Right hindlimb (tissue), 1 donor: ENCODE results near the gene GMDS.
A peak's percentile ranks its signal among the peaks of the same experiment; 100 is the strongest.

Experiments used
- DNase-seq: peaks from one replicate; pipeline ENCODE4 v3.0.0-alpha.2; 2018

GMDS gene

DNA sequence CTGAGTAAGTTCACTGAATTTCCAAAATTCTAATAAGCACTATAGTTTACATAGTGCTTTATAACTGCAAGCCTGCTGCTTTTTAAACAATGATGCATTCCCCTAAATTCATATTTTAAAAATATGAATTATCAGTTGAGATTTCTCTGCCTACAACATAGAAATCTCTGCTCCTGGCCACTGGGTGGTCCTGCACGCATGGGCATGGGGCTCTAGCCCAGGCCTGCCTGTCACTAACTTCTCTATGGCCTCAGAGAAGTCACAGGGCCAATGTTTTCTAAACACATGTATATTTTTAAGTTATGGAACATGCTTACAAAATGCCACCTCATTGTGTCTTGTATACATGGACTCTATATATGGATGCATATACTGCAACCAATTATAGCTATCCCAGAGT, 424.7 kb downstream of the GMDS start:
- no peak for DNase-seq

DNA sequence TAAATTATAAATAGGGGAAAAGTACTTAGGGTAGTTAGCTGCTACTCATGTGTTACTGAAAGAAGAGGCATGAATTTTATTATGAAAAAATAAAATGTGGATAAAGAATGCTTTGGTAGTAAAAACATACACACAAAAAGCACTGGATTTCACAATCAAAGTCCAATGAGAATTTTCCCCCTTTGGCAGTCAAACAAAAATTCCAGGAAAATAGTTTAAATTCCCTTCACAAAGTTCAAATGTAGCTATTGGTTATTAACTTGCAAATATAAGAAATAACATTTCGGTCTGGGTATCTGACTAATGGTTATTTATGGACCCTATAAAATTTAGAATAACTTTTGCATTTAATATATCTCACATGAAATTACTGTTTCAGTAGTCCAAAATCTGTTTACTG, 425.2 kb downstream of the GMDS start:
- DNase-seq: no peak

DNA sequence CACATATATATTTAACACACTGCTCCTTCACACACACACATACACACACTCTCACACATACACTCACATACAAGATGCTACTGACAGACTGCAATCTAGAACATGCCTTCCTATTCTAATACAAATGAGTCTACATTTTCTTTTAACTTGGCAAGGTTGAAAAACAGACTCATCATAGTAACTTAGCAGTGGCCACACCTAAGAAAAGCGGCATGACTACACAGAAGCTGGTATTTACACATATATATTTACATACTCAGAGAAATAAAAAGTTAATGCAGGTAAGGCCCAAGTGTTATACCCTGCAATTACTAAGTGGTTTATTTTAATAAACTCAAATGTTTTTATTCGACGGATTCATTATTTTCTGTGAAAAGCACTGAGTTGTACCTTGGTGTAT, 426.4 kb downstream of the GMDS start:
- DNase-seq: no peak

DNA sequence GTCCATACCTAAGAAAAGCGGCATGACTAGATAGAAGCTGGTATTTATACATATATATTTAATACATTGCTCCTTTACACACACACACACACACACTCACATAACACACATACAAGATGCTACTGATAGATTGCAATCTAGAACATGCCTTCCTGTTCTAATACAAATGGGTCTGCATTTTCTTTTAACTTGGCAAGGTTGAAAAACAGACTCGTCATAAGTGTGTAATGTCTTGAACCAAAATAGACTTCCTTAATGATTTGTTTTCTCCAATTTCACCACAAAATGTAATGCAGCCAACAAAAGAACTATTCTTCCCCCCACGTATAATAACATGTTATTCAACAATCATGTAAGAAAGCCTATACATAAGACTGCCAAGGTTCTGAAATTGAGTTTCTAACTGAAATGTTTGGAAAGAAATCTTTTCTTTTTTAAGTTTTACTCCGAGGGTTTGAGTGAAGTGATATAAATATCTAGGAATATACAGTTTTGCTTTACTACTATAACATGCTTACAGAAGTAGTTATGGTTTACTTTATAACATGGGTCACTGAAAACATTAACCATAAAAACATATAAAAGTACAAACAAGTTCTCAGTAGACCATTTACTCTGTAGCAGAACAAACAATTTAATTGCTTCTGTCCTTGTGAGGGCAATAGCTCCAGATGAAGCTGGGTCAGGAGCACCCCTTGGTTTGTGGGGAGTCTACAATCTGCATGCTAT, 428.2 kb downstream of the GMDS start:
- DNase-seq: no peak

DNA sequence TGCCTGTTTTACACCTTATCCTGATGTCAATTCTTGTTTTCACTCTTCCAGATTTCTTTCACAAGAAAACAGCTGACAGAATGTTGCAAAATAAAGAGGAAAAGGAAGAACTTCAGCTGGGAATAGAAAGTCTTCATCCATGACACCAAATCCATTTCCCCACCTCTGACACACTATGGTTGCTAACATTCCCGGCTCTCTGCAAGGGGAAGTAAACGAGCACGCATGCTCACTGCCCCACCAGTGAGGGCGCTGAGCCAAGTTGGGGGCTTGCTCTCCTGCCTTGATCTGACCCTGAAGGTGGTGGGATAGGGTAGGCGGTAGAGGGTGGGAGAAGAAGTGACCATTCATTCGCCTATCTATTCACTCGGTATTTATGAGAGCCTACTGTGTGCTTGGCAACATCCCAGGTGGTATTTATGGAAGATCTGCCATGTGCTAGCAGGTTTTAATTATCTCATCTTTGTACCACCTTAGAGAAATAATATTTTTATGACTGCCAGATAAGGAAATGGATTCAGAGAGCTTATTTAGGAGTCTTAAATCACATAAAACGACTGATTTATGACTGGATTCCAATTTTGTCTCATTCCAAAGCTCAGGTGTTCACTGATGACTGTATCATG, 429.5 kb downstream of the GMDS start:
- DNase-seq: no peak

DNA sequence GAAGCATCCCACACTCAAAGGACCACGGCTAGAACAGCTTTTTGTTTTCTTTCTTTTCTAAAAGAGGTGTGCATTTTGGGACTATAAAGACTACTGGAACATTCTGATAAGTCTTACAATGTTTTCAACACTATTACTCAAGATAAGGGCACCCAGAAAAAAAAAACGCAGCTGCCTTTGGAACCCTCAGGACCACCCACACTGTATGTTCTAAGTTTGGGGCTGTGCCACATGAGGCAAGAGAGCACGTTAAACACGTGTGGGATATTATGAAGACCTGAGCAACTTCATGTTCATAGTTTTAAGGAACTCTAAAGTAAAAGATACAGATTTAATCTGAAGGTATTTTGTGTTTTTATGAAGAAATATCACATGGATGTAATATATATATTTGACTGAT, 431.1 kb downstream of the GMDS start:
- DNase-seq: no peak

DNA sequence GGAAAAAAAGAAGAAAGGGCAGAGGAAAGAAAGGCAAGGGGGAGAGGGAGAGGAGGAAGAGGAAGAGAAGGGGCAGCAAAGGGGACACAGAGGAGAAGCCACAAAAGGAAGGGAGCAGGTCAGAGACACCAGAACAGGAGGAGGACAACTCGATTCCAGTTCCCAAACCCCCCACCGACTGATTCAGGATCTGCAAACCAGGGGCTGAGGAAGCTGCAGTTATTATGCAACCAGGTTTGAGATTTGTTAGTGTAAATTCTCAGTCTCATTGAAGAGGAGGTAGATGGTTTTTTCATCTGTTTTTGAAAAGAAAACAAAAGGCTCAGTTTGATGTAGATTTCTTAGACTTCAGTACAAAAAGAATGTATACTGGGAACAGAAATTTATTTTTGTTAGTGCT, 432.9 kb downstream of the GMDS start:
- DNase-seq: no peak

DNA sequence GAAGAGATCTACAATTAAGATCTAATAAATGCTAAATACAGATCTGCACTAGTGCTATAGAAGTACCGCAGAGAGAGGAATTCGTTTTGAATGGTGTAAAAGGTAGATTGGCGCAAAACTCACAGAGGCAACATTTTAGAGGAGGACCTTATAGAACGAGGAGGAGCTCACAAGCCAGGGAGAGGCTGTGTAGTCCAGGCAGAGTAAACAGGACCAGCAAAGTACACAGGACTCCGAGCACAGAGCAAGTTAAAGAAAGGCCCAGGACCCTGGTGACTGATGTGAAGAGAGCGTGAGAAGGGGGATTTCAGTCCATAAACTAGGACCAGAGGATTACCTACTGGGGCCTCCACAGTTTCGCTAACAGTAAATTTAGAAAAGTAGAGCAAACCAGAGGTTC, 433.4 kb downstream of the GMDS start:
- DNase-seq: no peak

DNA sequence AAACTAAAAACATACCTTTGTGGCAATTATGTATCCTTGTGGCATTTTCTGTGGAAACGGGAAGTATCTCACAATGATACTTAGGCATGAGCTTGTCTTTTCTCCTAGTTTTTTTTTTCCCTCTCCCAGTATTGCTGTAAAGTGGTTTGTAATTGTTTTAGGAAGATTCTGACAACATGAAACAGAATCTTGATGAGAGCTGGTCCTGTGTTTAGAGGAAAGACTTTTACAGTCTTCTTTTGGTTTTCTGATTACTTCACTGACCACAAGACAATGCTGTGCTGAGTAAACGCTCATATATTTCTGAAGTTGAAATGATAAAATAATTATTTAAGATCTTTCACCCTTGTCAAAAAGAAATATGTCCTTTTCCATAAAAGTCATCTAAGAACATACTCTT, 434.5 kb downstream of the GMDS start:
- no peak for DNase-seq

DNA sequence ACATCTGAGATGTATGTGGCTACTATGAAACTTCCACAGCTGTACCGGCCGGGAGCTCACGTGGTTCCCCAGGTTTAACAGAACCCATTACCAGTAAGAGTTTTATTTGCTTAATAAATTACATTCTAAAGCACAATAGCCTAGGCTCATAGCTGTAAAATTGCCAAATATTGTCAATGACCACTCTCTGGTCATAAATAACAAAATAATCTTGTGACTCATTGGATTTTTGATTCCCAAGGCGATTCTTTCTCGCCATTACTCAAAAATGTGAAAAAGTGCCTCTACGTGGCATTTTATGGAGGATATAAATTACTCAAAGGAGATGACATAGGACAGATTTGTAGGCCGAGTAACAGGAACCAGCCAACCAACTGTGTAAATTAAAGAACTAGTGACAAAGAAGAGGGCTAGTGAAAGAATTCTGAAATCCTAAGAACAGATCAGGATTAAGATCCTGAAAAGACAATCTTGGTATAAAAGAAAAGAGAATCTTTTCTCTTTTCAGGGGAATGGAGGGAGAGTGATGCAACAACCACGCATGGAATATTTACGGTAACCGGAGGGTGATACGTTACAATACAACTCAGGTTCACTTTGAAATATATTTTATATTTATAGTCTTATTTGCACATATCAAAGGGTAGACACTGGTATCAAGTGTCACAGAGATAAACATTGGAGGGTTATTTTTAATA, 436.0 kb downstream of the GMDS start:
- no peak for DNase-seq

DNA sequence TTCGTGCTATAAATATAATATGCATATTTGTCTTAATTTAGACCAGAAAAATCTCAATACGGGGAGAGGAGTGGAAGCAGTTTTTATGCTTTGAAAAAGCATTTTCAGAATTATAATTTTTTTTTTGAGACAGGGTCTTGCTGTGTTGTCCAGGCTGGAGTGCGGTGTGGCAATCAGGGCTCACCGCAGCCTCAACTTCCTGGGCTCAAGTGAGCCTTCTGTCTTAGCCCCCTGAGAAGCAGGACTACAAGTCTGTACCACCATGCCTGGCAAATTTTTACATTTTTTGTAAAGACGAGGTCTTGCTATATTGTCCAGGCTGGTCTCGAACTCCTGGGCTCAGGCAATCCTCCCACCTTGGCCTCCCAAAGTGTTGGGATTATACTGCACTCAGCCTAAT, 438.5 kb downstream of the GMDS start:
- DNase-seq: no peak

DNA sequence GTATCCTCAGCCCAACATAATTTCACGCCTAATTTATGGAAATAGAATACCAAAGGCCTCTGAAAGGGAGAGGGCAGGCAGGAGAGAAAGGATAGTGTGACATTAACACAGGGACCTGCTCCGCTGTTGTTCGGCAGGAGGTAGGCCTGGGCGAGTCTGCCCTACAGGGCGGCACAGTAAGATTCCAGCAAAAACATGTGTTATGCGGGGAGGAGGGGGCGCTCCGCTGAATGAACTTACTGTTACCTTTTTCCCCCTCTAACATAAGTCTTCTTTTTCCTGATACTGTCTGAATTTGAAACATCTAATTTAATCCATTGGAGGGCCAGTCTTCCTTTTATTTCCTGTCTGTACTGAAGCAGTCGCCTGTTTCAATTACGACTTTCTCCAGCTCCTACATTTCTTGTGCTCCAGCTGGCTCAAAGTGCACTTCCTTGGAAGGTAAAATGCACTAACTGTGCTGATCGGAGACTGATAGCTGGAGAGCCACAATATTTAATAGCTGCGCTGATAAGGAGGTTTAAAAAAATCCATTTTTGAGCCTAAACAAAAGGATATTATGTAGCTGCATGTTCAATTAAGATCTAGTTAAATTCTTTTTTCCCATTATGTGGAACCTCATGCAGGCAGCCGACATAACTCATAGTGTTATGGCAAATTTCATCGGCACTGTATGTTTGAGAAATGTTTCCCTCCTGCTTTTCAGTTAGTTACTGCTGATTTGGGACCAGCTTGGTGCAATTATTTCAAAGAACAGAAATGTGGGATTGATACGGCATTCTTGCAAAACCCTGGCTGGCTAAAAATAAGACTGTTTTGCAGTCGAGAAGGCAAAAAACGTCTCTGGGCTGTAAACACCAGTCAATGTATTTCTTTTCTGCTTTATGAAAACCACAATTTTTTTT, 442.7 kb downstream of the GMDS start:
- peak; percentile 39 for DNase-seq

DNA sequence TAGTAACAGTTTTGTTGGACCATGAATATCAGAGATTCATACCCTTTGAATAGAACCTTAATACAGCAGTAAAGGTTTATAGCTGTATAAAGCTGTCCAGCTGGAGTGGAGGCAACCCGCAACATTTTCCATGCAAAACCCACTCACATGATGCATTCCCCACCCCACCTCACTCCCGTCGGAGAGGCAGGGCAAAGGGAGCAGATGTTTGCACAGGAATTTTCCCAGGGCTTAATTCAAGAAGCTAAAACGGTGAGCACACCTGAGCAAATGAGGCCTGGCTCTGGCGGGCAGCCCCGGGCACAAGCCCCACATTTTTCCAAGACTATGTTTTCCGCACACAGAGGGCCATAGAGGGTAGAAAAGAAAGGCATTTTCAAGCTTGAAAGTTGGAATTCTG, 444.0 kb downstream of the GMDS start:
- peak; percentile 66 for DNase-seq

DNA sequence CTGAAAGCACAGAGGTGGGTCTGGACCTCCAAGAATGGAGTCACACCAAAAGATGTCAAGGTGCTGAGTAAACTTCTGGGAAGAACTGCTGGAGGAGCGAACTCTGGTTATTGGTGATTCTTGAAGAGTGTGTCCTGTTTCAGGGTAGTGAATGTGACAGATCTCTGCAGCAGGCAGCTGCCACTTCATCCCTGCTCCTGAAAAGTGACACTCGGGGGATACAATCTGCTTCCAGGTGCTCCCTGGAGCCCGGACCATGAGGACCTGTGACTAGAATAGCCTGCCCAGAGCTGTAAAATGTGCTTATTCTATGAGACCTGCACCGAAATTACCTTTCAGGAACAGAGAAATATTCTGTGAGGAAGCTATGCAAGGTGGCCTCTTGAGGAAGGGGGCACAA, 444.6 kb downstream of the GMDS start:
- DNase-seq: no peak

DNA sequence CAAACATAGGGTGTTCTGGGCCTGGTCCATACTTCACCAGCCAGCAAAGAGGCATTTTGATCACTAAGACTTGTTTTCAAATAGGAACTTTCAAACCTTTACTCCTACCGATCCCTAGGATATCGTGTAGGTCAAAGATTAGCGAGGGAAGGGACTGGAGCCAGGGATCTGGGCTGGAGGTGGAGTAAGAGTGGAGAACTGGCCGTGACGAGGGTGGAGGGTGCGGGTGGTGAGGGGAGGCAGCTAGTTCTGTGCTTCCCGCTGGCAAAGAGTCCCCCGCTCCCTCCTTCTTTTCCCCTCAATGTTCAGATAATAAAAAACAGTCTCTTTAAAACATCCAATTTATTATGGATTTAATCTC, 446.5 kb downstream of the GMDS start:
- no peak for DNase-seq

DNA sequence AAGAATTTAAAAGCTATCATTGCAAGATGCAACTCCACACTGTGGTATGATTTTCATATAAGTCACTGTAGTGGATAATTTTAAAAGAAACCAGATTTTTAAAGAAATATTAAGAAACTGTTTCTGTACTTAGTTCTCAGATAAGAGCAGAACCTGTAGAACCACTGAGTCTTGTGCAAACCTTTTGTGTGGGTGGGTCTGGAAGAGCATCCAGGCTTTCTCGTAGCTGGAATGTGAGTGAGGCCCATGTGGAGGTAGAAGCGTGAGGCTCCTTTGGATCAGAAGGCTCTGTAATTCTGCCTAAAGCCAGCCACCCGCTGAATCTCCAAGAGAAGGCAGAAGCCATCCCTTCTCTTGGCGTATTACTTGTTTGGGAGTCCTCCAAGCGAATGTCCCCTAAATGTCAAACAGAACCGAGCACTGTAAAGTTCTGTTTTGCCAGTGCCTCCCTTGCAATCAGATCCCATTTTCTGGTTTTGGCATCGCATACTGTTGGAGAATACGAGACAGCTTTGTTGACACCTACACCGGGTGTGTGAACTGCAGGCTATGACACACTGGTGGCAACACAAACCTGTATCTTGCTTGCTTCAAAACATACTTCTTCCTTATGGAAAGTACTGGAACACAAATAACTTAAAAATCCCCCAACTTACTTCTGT, 447.0 kb downstream of the GMDS start:
- DNase-seq: no peak

DNA sequence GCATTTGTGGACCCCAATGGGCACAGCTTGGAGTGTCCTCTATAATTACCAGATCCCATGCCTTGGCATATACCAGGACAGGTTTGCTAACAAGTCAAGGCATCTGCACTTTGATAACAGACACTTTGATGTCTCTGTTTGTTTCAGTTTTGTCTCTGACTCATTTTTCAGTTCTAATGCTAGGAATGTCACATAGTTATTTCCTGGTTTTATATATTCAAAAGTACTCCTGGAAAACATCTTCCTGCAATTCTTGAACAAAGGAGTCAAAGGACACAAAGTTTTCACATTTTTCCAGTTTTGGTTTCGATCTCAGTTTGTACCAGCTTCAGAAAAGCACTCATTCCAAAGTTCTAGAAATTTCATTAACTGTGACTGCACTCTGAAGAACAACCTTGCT, 447.6 kb downstream of the GMDS start:
- no peak for DNase-seq

DNA sequence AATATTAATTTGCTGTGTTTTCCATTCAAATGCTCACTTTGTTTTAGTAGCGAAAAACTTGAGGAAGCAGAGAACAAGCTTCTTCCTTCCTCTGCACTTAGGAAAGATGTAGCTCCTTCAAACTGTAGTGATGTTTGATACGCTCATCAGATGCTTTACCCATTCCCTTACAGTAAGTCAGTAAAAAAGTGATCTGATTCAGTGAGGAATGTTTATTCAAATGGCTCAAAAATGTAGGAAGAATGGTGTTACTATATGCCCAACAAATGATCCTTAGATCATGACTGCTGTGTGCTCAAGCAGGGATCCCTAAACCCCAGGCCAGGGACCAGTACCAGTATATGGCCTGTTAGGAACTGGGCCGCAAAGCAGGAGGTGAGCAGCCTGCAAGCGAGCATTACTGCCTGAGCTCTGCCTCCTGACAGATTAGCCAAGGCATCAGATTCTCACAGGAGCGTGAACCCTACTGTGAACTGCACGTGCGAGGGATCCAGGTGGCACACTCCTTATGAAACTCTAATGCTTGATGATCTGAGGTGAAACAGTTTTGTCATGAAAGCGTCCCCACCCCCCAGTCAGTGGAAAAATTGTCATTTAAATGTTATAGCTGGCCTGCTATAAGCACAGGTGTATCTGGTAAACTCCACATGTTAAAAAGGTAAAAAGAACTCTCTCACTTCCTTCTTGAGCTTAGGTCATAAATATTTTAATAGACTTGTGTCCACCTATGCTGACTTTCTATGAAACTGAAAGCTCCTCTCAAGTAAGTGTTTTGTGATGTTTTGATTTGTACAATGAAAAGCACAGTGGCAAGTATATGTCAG, 448.5 kb downstream of the GMDS start:
- no peak for DNase-seq

DNA sequence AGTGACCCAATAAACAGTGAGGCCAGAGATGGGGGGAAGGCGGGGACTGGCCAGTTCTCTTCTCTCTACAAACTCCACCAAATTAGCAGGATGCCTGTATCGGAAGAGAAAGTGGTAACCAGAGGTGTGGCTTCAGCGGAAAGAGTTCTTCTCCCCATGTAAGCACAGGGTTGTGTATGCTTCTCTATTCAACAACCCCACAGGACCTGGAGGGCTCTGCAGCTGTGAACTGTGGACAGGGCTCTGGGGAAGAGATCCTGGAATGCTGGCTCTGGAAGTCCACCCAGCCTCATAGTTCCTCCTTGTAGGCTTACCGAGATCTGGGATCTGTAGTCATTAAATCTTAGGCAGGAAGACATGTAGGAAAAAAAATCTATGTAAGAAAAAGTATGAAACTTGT, 449.5 kb downstream of the GMDS start:
- no peak for DNase-seq

DNA sequence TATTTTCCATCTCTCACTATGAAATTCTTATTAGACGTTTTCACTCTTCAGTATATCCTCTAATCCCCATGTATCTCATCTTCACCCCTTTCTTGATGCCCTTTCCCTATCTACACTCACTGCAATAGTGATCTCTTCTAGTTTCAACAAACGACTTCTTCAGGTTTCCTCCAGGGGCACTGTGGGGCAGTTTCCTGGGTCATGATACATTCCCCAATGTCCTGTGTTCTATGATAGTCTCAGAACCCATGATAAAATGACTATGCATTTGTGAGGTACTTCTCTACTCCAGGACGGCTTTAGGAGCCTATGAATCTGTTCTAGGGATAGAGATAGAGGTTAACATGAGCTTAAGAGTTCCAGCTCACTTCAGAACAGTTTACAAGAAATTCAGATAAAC, 452.4 kb downstream of the GMDS start:
- DNase-seq: no peak

DNA sequence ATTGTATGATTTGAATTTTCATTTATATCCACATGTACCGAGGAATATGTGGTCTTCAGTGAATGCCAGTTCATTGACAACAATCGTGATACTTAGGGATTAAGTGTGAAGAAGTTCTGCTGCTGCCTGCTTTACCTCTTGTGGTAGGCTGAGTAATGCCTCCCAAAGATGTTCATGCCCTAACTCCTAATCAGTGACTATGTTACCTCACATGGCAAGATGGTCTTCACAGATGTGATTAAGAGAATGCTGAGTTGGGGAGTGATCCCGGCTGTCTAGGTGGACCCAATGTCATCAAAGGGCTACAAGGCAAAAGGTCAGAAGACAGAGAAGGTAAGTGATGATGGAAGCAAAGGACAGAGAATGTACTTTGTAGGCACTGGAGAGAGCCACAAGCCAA, 454.7 kb downstream of the GMDS start:
- DNase-seq: no peak

DNA sequence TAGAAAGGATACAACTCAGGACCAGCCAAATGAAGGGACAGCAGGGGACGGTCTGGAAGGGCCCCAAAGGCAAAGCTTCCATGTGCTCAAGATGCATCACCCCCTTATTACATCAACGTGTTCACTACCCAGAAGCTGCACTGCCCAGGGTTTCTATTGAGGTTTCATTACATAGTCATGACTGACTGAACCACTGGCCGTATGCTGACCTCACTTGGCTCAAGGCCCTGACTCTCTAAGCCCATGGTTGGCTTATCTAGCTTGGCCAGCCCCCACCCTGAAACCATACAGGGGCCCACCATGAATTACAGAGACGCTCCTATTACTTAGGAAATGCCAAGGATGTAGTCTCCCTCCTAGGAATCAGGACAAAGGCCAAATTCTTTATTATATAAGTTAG, 456.3 kb downstream of the GMDS start:
- DNase-seq: no peak
